LNCAP (cell line): ENCODE results near the gene CD68.

ENCODE experiments used
- CTCF ChIP-seq: fragments of 450-650 bp; IDR thresholded peaks from 2 replicates; pipeline ENCODE4 v1.5.1; 2017; ENCODE audit warnings: mild to moderate bottlenecking

CD68 gene

GRCh38 chr17:7548585-7549400, 30.6 kb upstream of the CD68 start, which contains the start of gene TNFSF12:
Gene TNFSF12, plus strand, starts transcription at chr17:7549058. Its CDS starts 96 bp downstream, at chr17:7549154.
- no peak for TF ChIP-seq CTCF

GRCh38 chr17:7549401-7550055, 29.9 kb upstream of the CD68 start:
- no peak for TF ChIP-seq CTCF

- TF ChIP-seq CTCF, result no peak
Observed at GRCh38 chr17:7550344-7550743, 29.1 kb upstream of the CD68 start.

GRCh38 chr17:7551396-7551795, 28.0 kb upstream of the CD68 start:
- no peak for TF ChIP-seq CTCF

GRCh38 chr17:7552621-7553051, 26.8 kb upstream of the CD68 start:
- TF ChIP-seq CTCF, result no peak

GRCh38 chr17:7553356-7553755, 26.1 kb upstream of the CD68 start:
- TF ChIP-seq CTCF, result no peak

GRCh38 chr17:7555320-7555948, 24.0 kb upstream of the CD68 start:
- TF ChIP-seq CTCF, result no peak
